HUES6 (cell line): ENCODE data around the gene ABCA7.

Experiments used
- H3K27ac ChIP-seq: 2 replicates; pipeline ENCODE4 v1.7.0; 2013; ENCODE audit warnings: low read depth, mild to moderate bottlenecking, low read length, inconsistent platforms
- H3K27me3 ChIP-seq: 2 replicates; pipeline ENCODE4 v1.6.1; 2013; ENCODE audit warnings: low read length; ENCODE audit not compliant: control insufficient read depth, insufficient read depth
- H3K36me3 ChIP-seq: 2 replicates; pipeline ENCODE4 v1.6.1; 2013; ENCODE audit warnings: low read length; ENCODE audit not compliant: control insufficient read depth, insufficient read depth
- H3K4me1 ChIP-seq: 2 replicates; pipeline ENCODE4 v1.6.1; 2013; ENCODE audit warnings: low read length; ENCODE audit not compliant: control insufficient read depth, insufficient read depth
- H3K4me3 ChIP-seq: 2 replicates; pipeline ENCODE4 v1.5.1; 2013; ENCODE audit warnings: low read depth, low read length
- H3K9ac ChIP-seq: one replicate; pipeline ENCODE4 v1.6.1; 2013; ENCODE audit warnings: mild to moderate bottlenecking, low read length
- H3K9me3 ChIP-seq: 2 replicates; pipeline ENCODE4 v1.6.1; 2013; ENCODE audit warnings: low read depth, low read length; ENCODE audit not compliant: control insufficient read depth, insufficient read depth

ABCA7 gene

GRCh38 chr19:1039646-1040475 is at the start of gene ABCA7:
Gene ABCA7 (plus strand): TSS chr19:1040107. CDS start chr19:1041362, 1,255 bp downstream.
- no peaks in the 10 kb centered on the region for H3K9me3 ChIP-seq
- no peak within 1 kb of the TSS for H3K27ac ChIP-seq
- H3K36me3 ChIP-seq, result peaks cover 35% of the 10 kb centered on the region
- H3K4me3 ChIP-seq, result peak within 1 kb of the TSS; percentile 67
- no peaks in the 10 kb centered on the region for H3K27me3 ChIP-seq
- peaks cover 7% of the 10 kb centered on the region; the same call in 1 of the 2 replicates for H3K4me1 ChIP-seq
- H3K9ac ChIP-seq, result peak within 1 kb of the TSS; percentile 56

GRCh38 chr19:990119-990571 is 49.8 kb upstream of the ABCA7 start:
- Histone ChIP-seq H3K9me3 (no peaks in the 10 kb centered on the region), H3K9ac (peak overlapping the region; percentile 16), H3K27me3 (no peaks in the 10 kb centered on the region), H3K4me3 (peak overlapping the region; percentile 14; the same call in 1 of the 2 replicates), H3K4me1 (peaks cover 20% of the 10 kb centered on the region), H3K36me3 (peaks cover 49% of the 10 kb centered on the region), H3K27ac (no peak overlapping the region; the same call in 1 of the 2 replicates)

GRCh38 chr19:990746-991145 is 49.2 kb upstream of the ABCA7 start:
- Histone ChIP-seq H3K4me1 (peaks cover 20% of the 10 kb centered on the region), H3K27me3 (peaks cover 3% of the 10 kb centered on the region; the same call in 1 of the 2 replicates), H3K4me3 (peak overlapping the region; percentile 28; the same call in 1 of the 2 replicates), H3K9ac (peak overlapping the region; percentile 19), H3K36me3 (peaks cover 48% of the 10 kb centered on the region), H3K27ac (no peak overlapping the region; the same call in 1 of the 2 replicates), H3K9me3 (no peaks in the 10 kb centered on the region)

- peaks cover 42% of the 10 kb centered on the region for H3K36me3 ChIP-seq
- peaks cover 9% of the 10 kb centered on the region; the same call in 1 of the 2 replicates for H3K27me3 ChIP-seq
- H3K4me3 ChIP-seq, result peak overlapping the region; percentile 28; the same call in 1 of the 2 replicates
- peak overlapping the region; percentile 19 for H3K9ac ChIP-seq
- peaks cover 26% of the 10 kb centered on the region for H3K4me1 ChIP-seq
- no peaks in the 10 kb centered on the region for H3K9me3 ChIP-seq
- H3K27ac ChIP-seq, result no peak overlapping the region
These were observed 48.6 kb upstream of the ABCA7 start for GRCh38 chr19:991174-991931.

DNA sequence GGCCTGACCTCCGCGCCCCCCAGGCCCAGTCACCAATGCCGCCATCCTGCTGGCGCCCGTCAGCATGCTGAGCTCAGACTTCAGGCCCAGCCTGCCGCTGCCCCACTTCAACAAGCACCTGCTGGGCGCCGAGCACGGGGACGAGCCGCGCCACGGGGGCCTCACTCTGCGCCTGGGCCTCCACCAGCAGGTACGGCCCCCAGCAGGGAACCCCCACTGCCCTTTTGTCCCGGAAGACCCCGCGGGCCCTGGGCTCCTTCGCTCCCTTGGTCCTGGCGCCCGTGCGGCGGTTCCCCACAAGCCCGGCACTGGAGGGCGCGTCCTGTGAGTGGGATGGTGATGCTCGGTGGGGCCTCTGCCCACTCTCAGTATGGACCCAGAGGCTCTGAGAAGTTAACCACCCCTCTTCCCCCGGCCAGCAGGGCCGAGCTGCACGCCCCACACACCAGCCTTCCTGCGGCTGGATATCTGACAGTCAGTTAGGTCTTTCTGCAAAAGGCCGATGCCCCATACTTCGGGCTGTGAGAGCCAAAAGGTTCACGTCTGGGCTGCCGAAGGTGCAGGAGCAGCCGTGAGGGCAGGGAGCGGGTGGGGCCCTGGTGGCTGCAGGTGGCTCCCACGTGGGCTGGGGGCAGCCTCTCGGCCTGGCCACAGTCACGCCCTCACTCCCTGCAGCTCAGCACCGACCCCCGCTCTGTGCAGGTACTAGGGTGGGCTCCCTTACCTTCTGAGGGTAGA is 47.8 kb upstream of the ABCA7 start:
- no peaks in the 10 kb centered on the region for H3K9me3 ChIP-seq
- H3K4me3 ChIP-seq, result no peak overlapping the region
- H3K36me3 ChIP-seq, result peaks cover 37% of the 10 kb centered on the region
- H3K9ac ChIP-seq, result no peak overlapping the region
- peaks cover 29% of the 10 kb centered on the region for H3K4me1 ChIP-seq
- peaks cover 16% of the 10 kb centered on the region; the same call in 1 of the 2 replicates for H3K27me3 ChIP-seq
- H3K27ac ChIP-seq, result no peak overlapping the region

- Histone ChIP-seq H3K27ac (no peak overlapping the region), H3K4me3 (no peak overlapping the region), H3K4me1 (peaks cover 29% of the 10 kb centered on the region), H3K36me3 (peaks cover 34% of the 10 kb centered on the region), H3K9ac (no peak overlapping the region), H3K9me3 (no peaks in the 10 kb centered on the region), H3K27me3 (peaks cover 21% of the 10 kb centered on the region; the same call in 1 of the 2 replicates)
These were observed 47.2 kb upstream of the ABCA7 start for GRCh38 chr19:992670-993055.

GRCh38 chr19:993361-993830 is 46.5 kb upstream of the ABCA7 start:
- Histone ChIP-seq H3K9ac (no peak overlapping the region), H3K27ac (no peak overlapping the region), H3K27me3 (peaks cover 29% of the 10 kb centered on the region), H3K4me1 (peaks cover 29% of the 10 kb centered on the region), H3K9me3 (no peaks in the 10 kb centered on the region), H3K4me3 (no peak overlapping the region), H3K36me3 (peaks cover 29% of the 10 kb centered on the region)

DNA sequence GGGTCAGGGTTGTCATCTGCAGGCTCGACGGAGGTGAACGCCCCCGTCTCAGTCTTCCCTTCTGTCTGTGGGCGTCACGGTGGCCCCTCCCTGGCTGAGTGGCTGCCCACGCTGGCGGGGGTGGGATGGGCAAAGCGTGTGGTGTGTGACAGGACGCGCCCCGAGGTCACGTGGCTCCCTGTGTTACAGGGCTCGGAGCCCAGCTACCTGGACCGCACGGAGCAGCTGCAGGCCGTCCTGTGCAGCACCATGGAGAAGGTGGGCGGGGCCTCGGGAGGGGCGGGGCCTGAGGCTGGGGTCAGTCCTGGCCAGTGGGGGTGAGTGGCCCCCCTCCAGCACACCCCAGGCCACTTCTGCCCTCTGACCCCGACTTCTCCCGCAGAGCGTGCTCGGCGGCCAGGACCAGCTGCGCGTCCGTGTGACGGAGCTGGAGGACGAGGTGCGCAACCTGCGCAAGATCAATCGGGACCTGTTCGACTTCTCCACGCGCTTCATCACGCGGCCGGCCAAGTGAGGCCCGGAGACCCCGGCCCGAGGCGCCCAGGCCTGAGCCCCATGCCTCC is 46.0 kb upstream of the ABCA7 start:
- peaks cover 34% of the 10 kb centered on the region for H3K27me3 ChIP-seq
- H3K9me3 ChIP-seq, result no peaks in the 10 kb centered on the region
- peaks cover 24% of the 10 kb centered on the region for H3K36me3 ChIP-seq
- H3K4me1 ChIP-seq, result peaks cover 29% of the 10 kb centered on the region
- no peak overlapping the region for H3K9ac ChIP-seq
- H3K4me3 ChIP-seq, result no peak overlapping the region
- no peak overlapping the region for H3K27ac ChIP-seq

- H3K9me3 ChIP-seq, result no peaks in the 10 kb centered on the region
- H3K27me3 ChIP-seq, result peaks cover 40% of the 10 kb centered on the region
- H3K9ac ChIP-seq, result no peak overlapping the region
- no peak overlapping the region for H3K27ac ChIP-seq
- peaks cover 24% of the 10 kb centered on the region for H3K36me3 ChIP-seq
- no peak overlapping the region for H3K4me3 ChIP-seq
- peaks cover 26% of the 10 kb centered on the region for H3K4me1 ChIP-seq
These were observed 45.4 kb upstream of the ABCA7 start for GRCh38 chr19:994516-994915.
